ENCODE data around the gene GPR78. TPM values are rescaled to one million over a fixed set of nuclear protein-coding genes. Genes with fewer than 3 reads are reported as not detected.
A peak's percentile ranks its signal among the peaks of the same experiment; 100 is the strongest.

GPR78 gene
- total and polyA plus RNA-seq, 2 of the 4 experiments (the other 2 are of a cell fraction): under 0.01 to 0.10 TPM

DNA sequence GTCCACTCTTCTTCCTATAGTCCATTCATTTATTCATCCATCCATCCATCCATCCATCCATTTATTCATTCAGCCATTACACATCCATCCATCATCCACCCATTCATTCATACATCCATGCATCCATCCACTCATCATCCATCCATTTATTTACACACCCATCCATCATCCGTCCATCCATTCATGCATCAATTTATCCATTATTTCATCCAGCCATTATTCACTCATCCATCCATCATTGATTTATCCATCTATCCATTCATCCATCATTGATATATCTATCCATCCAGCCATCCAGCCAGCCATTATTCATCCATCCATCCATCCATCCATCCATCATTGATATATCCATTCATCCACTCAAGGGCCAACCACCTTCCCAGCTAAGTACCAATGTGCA, 25.1 kb downstream of the GPR78 start:
- Histone ChIP-seq H4K20me1 (ENCODE audit: insufficient read depth, low read length) (no peaks in the 10 kb centered on the region), H2BK15ac (ENCODE audit: low read depth, low read length) (no peak overlapping the region), H2AK9ac (replicated peaks; ENCODE audit: low read depth, low read length, poor library complexity) (no peak overlapping the region), H3K14ac (replicated peaks; ENCODE audit: low read depth, low read length) (no peak overlapping the region), H3K56ac (ENCODE audit: extremely low read depth, insufficient read depth, low read length) (no peak overlapping the region), H3K27me3 (ENCODE audit: control insufficient read depth, insufficient read depth, low read length) (no peaks in the 10 kb centered on the region; the same call in 1 of the 2 replicates), H4K5ac (ENCODE audit: low read depth, low read length) (no peak overlapping the region), H2BK5ac (ENCODE audit: low read depth, low read length, poor library complexity, severe bottlenecking) (peak overlapping the region; percentile 56), H3K27ac (ENCODE audit: insufficient read depth, low read length) (no peak overlapping the region), H2BK120ac (ENCODE audit: low read depth, low read length) (no peak overlapping the region), H3K9ac (ENCODE audit: low read depth, low read length) (no peak overlapping the region), H2AK5ac (ENCODE audit: low read depth, low read length) (no peak overlapping the region), H3K23ac (ENCODE audit: low read depth, low read length) (no peak overlapping the region), H3K18ac (ENCODE audit: low read depth, low read length) (no peak overlapping the region), H3K36me3 (ENCODE audit: control insufficient read depth, insufficient read depth, low read length) (peaks cover 59% of the 10 kb centered on the region; the same call in 1 of the 2 replicates), H4K8ac (ENCODE audit: low read depth in 2 of 2, low read length in 2 of 2) (no peak overlapping the region), H3K79me1 (ENCODE audit: low read depth in 1 of 2, low read length in 2 of 2) (no peaks in the 10 kb centered on the region), H3K4me1 (ENCODE audit: control insufficient read depth, insufficient read depth, low read length) (no peaks in the 10 kb centered on the region), H3K4ac (ENCODE audit: low read depth, low read length) (no peak overlapping the region), H3K4me3 (ENCODE audit: insufficient read depth, low read depth, low read length) (no peak overlapping the region), H3K4me2 (ENCODE audit: low read depth, low read length) (no peak overlapping the region), H4K91ac (ENCODE audit: insufficient read depth, low read depth, low read length) (no peak overlapping the region), H2AFZ (replicated peaks; ENCODE audit: low read length, poor library complexity) (no peak overlapping the region), H2BK20ac (ENCODE audit: low read depth, low read length) (no peak overlapping the region), H3K9me1 (ENCODE audit: insufficient read depth, low read length) (no peaks in the 10 kb centered on the region), H3K9me3 (ENCODE audit: control insufficient read depth, insufficient read depth, low read length) (no peaks in the 10 kb centered on the region)
- ChIA-PET CTCF (interaction anchor here (0.6 kb wide), 1 partner anchor 52 kb away, joined by 3 read pairs; no protein-coding TSS in a partner anchor), POLR2A (ENCODE audit: unreplicated experiment) (no interaction called here)
- no peak for ATAC-seq (ENCODE audit: low read depth)
- no TSS peak for BruUV-seq (replicated peaks)
- in situ Hi-C loops (cut with MboI; ENCODE audit: low sequenced_read_pairs): loop anchor here (25.0 kb wide), 1 partner anchor 393 kb away; no protein-coding TSS in a partner anchor
- no peak for TF ChIP-seq POLR2A (IDR thresholded peaks at IDR 0.05; ENCODE audit: low read depth, low read length)
- no peak for TF ChIP-seq RFX5 (IDR thresholded peaks at IDR 0.05; ENCODE audit: low read depth, low read length)
- no peak for TF ChIP-seq MAZ (IDR thresholded peaks at IDR 0.05; ENCODE audit: borderline replicate concordance, low read depth, low read length)
- TF ChIP-seq BHLHE40 (IDR thresholded peaks at IDR 0.05; ENCODE audit: low read depth, low read length): no peak
- TF ChIP-seq CEBPB (IDR thresholded peaks at IDR 0.05; ENCODE audit: low read depth, low read length): no peak
- TF ChIP-seq FOS (IDR thresholded peaks at IDR 0.05; ENCODE audit: low read depth, low read length): no peak
- no peak for TF ChIP-seq SMC3 (IDR thresholded peaks at IDR 0.05; ENCODE audit: low read depth, low read length)
- no peak for TF ChIP-seq CHD1 (IDR thresholded peaks at IDR 0.05; ENCODE audit: low read depth, low read length)
- TF ChIP-seq RCOR1 (IDR thresholded peaks at IDR 0.05; ENCODE audit: insufficient replicate concordance, low read length): no peak
- TF ChIP-seq, protein P1, sequence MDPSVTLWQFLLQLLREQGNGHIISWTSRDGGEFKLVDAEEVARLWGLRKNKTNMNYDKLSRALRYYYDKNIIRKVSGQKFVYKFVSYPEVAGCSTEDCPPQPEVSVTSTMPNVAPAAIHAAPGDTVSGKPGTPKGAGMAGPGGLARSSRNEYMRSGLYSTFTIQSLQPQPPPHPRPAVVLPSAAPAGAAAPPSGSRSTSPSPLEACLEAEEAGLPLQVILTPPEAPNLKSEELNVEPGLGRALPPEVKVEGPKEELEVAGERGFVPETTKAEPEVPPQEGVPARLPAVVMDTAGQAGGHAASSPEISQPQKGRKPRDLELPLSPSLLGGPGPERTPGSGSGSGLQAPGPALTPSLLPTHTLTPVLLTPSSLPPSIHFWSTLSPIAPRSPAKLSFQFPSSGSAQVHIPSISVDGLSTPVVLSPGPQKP (IDR thresholded peaks at IDR 0.05; ENCODE audit: borderline replicate concordance, low read depth, low read length): no peak
- TF ChIP-seq MXI1 (IDR thresholded peaks at IDR 0.05; ENCODE audit: borderline replicate concordance, low read depth, low read length): no peak
- no peak for DNase-seq
- WGBS, 2 experiments (ENCODE audit: extremely low coverage in 2 of 2, insufficient read length in 1 of 2): 80 to 100% methylated on average over 1 of the region's 1 CpG
- dilution Hi-C loops (cut with HindIII; ENCODE audit: low sequenced_read_pairs, unreplicated experiment): no loop called here
- intact Hi-C loops (cut with micrococcal nuclease): no loop called here

All from IMR-90 (cell line).